IMR-90 (cell line): ENCODE results near the gene AOPEP. TPM values are rescaled to one million over a fixed set of nuclear protein-coding genes. Genes with fewer than 3 reads are reported as not detected.

Experiments used
- ATAC-seq: fragments of 200-7000 bp; cut with Tn5 transposase; 2 replicates; pipeline ENCODE4 v1.9.1; 2020; ENCODE audit warnings: low read depth, mild to moderate bottlenecking, moderate library complexity
- BruUV-seq: library from RNA; stranded (reverse); fragments of 400-500 nt; replicated peaks from 2 replicates; lab custom pipeline; 2021; lab: Mats Ljungman, UMichigan
- CTCF ChIA-PET: fragments of 300-600 bp; formaldehyde crosslinking; extraction: SDS; loops from one replicate; lab custom pipeline; 2021; ENCODE audit warnings: antibody characterized with exemption; lab: Yijun Ruan, JAX
- POLR2A ChIA-PET: fragments of 300-600 bp; sonication (Branson Sonifier 250); formaldehyde crosslinking; loops from one replicate; lab custom pipeline; 2022; ENCODE audit warnings: antibody characterized with exemption; ENCODE audit not compliant: unreplicated experiment; lab: Charles Lee
- DNase-seq: peaks from one replicate; pipeline ENCODE4 v3.0.0; 2013
- H2AFZ ChIP-seq: replicated peaks from 2 replicates; pipeline ENCODE3; 2013; ENCODE audit warnings: low read length, mild to moderate bottlenecking; ENCODE audit not compliant: poor library complexity
- H2AK5ac ChIP-seq: 2 replicates; pipeline ENCODE4 v1.6.1; 2013; ENCODE audit warnings: low read depth, low read length, inconsistent platforms
- H2AK9ac ChIP-seq: replicated peaks from 2 replicates; pipeline ENCODE3; 2013; ENCODE audit warnings: mild to moderate bottlenecking, low read depth, low read length, moderate library complexity; ENCODE audit not compliant: poor library complexity
- H2BK120ac ChIP-seq: 2 replicates; pipeline ENCODE4 v1.6.1; 2013; ENCODE audit warnings: low read depth, low read length, inconsistent platforms
- H2BK15ac ChIP-seq: 3 replicates; pipeline ENCODE4 v1.6.1; 2013; ENCODE audit warnings: low read depth, low read length, inconsistent platforms
- H2BK20ac ChIP-seq: 2 replicates; pipeline ENCODE4 v1.6.1; 2013; ENCODE audit warnings: low read depth, mild to moderate bottlenecking, inconsistent platforms, low read length, moderate library complexity
- H2BK5ac ChIP-seq: 2 replicates; pipeline ENCODE4 v1.6.1; 2013; ENCODE audit warnings: mild to moderate bottlenecking, low read depth, low read length, inconsistent platforms; ENCODE audit not compliant: poor library complexity, severe bottlenecking
- H3K14ac ChIP-seq: replicated peaks from 2 replicates; pipeline ENCODE4 v1.6.1; 2013; ENCODE audit warnings: low read depth, low read length, inconsistent platforms
- H3K18ac ChIP-seq: 2 replicates; pipeline ENCODE4 v1.6.1; 2013; ENCODE audit warnings: low read depth, low read length, control low read depth
- H3K23ac ChIP-seq: 2 replicates; pipeline ENCODE4 v1.6.1; 2013; ENCODE audit warnings: low read depth, low read length, inconsistent platforms
- H3K27ac ChIP-seq: 2 replicates; pipeline ENCODE4 v1.5.1; 2013; ENCODE audit warnings: mild to moderate bottlenecking, control low read depth, low read length; ENCODE audit not compliant: insufficient read depth
- H3K27me3 ChIP-seq: 2 replicates; pipeline ENCODE4 v1.6.1; 2013; ENCODE audit warnings: low read length; ENCODE audit not compliant: control insufficient read depth, insufficient read depth
- H3K36me3 ChIP-seq: 2 replicates; pipeline ENCODE4 v1.6.1; 2013; ENCODE audit warnings: low read length, mixed read lengths; ENCODE audit not compliant: control insufficient read depth, insufficient read depth
- H3K4ac ChIP-seq: 2 replicates; pipeline ENCODE4 v1.6.1; 2013; ENCODE audit warnings: low read depth, low read length, inconsistent platforms
- H3K4me1 ChIP-seq: 2 replicates; pipeline ENCODE4 v1.6.1; 2013; ENCODE audit warnings: low read length, mixed read lengths; ENCODE audit not compliant: control insufficient read depth, insufficient read depth
- H3K4me2 ChIP-seq: 2 replicates; pipeline ENCODE4 v1.6.1; 2013; ENCODE audit warnings: low read depth, mild to moderate bottlenecking, control low read depth, low read length, moderate library complexity
- H3K4me3 ChIP-seq: 2 replicates; pipeline ENCODE4 v1.5.1; 2013; ENCODE audit warnings: low read depth, mild to moderate bottlenecking, control low read depth, low read length, moderate library complexity; ENCODE audit not compliant: insufficient read depth
- H3K56ac ChIP-seq: 2 replicates; pipeline ENCODE4 v1.6.1; 2013; ENCODE audit warnings: low read length, inconsistent platforms; ENCODE audit not compliant: insufficient read depth; ENCODE audit errors: extremely low read depth
- H3K79me1 ChIP-seq, 2 experiments: 2 replicates each; pipeline ENCODE4 v1.6.1; 2013; ENCODE audit warnings: low read length in 2 of 2, inconsistent platforms in 1 of 2, low read depth in 1 of 2
- H3K9ac ChIP-seq: 2 replicates; pipeline ENCODE4 v1.6.1; 2013; ENCODE audit warnings: low read depth, low read length, control low read depth
- H3K9me1 ChIP-seq: 2 replicates; pipeline ENCODE4 v1.6.1; 2013; ENCODE audit warnings: low read length, inconsistent platforms; ENCODE audit not compliant: insufficient read depth
- H3K9me3 ChIP-seq: 2 replicates; pipeline ENCODE4 v1.6.1; 2013; ENCODE audit warnings: low read length; ENCODE audit not compliant: control insufficient read depth, insufficient read depth
- H4K20me1 ChIP-seq: 2 replicates; pipeline ENCODE4 v1.6.1; 2013; ENCODE audit warnings: low read length, inconsistent platforms; ENCODE audit not compliant: insufficient read depth
- H4K5ac ChIP-seq: 2 replicates; pipeline ENCODE4 v1.6.1; 2013; ENCODE audit warnings: mild to moderate bottlenecking, low read depth, low read length, control low read depth
- H4K8ac ChIP-seq, 2 experiments: 2 replicates each; pipeline ENCODE4 v1.6.1; 2013; ENCODE audit warnings: low read depth in 2 of 2, low read length in 2 of 2, control low read depth in 1 of 2, inconsistent platforms in 1 of 2
- H4K91ac ChIP-seq: 2 replicates; pipeline ENCODE4 v1.6.1; 2013; ENCODE audit warnings: low read depth, low read length, inconsistent platforms; ENCODE audit not compliant: insufficient read depth
- CEBPB ChIP-seq: IDR thresholded peaks from 2 replicates; pipeline ENCODE4 v1.6.1; 2012; ENCODE audit warnings: low read depth, low read length, improper control_type of control experiment
- CHD1 ChIP-seq: IDR thresholded peaks from 2 replicates; pipeline ENCODE4 v1.6.1; 2012; ENCODE audit warnings: low read depth, low read length, improper control_type of control experiment
- CTCF ChIP-seq: conservative IDR thresholded peaks from 2 replicates; pipeline ENCODE4 v1.5.1; 2012; ENCODE audit warnings: mild to moderate bottlenecking, low read depth, low read length, improper control_type of control experiment
- FOS ChIP-seq: fragments of 150-350 bp; IDR thresholded peaks from 2 replicates; pipeline ENCODE4 v1.6.1; 2016; ENCODE audit warnings: low read depth, low read length
- MAFK ChIP-seq: IDR thresholded peaks from 2 replicates; pipeline ENCODE4 v1.6.1; 2012; ENCODE audit warnings: low read depth, low read length, improper control_type of control experiment
- MAZ ChIP-seq: IDR thresholded peaks from 2 replicates; pipeline ENCODE4 v1.6.1; 2012; ENCODE audit warnings: low read depth, mild to moderate bottlenecking, low read length, improper control_type of control experiment, moderate library complexity, borderline replicate concordance
- MXI1 ChIP-seq: IDR thresholded peaks from 2 replicates; pipeline ENCODE4 v1.6.1; 2012; ENCODE audit warnings: low read depth, mild to moderate bottlenecking, low read length, moderate library complexity, borderline replicate concordance
- NFE2L2 ChIP-seq: fragments of 150-350 bp; IDR thresholded peaks from 2 replicates; pipeline ENCODE4 v1.6.1; 2016; ENCODE audit warnings: low read depth, mild to moderate bottlenecking, low read length
- POLR2A ChIP-seq: IDR thresholded peaks from 2 replicates; pipeline ENCODE4 v1.6.1; 2012; ENCODE audit warnings: mild to moderate bottlenecking, low read depth, low read length
- RAD21 ChIP-seq: IDR thresholded peaks from 2 replicates; pipeline ENCODE4 v1.6.1; 2012; ENCODE audit warnings: low read length, improper control_type of control experiment
- RCOR1 ChIP-seq: IDR thresholded peaks from 2 replicates; pipeline ENCODE4 v1.6.1; 2012; ENCODE audit warnings: mild to moderate bottlenecking, low read length, improper control_type of control experiment; ENCODE audit not compliant: insufficient replicate concordance
- SMC3 ChIP-seq: fragments of 150-350 bp; IDR thresholded peaks from 2 replicates; pipeline ENCODE4 v1.6.1; 2016; ENCODE audit warnings: low read depth, mild to moderate bottlenecking, antibody characterized with exemption, low read length, moderate library complexity
- WGBS, 2 experiments: methylation state at CpG; one replicate each; pipeline versions ENCODE4 v1.1.5 to v1.1.7; 2013; ENCODE audit warnings: missing lambda C conversion rate in 2 of 2; ENCODE audit not compliant: insufficient read length in 1 of 2; ENCODE audit errors: extremely low coverage in 2 of 2; 5-methylcytosine and 5-hydroxymethylcytosine counted together
- dilution Hi-C: fragments of 300-500 bp; cut with HindIII; formaldehyde crosslinking; loops from one replicate; pipeline ENCODE4 v1.14.3; 2018; ENCODE audit warnings: low sequenced_read_pairs; ENCODE audit not compliant: unreplicated experiment
- in situ Hi-C: fragments of 300-500 bp; cut with MboI; formaldehyde crosslinking; loops from 3 replicates; pipeline ENCODE4 v1.14.3; 2019; ENCODE audit warnings: low sequenced_read_pairs, inconsistent platforms, mixed read lengths
- intact Hi-C: fragments of 100-400 bp; cut with micrococcal nuclease; formaldehyde crosslinking; loops from 2 replicates; pipeline ENCODE4 v1.10.0; 2022
- polyA plus RNA-seq, 3 experiments: library from polyadenylated mRNA; depleted of rRNA; stranded (reverse); fragments of >200 nt; gene quantifications; 2 replicates each; pipeline ENCODE4 v1.2.3, GENCODE V29; 2012; ENCODE audit warnings: low replicate concordance in 1 of 3
- total RNA-seq: library from RNA; depleted of rRNA; stranded (reverse); fragments of >200 nt; gene quantifications from 2 replicates; pipeline ENCODE4 v1.2.3, GENCODE V29; 2012
- TF ChIP-seq, protein P1 (sequence below): fragments of 150-350 bp; IDR thresholded peaks from 2 replicates; pipeline ENCODE4 v1.6.1; 2016; ENCODE audit warnings: low read depth, mild to moderate bottlenecking, low read length, moderate library complexity, borderline replicate concordance

The AOPEP gene
- total and polyA plus RNA-seq, 2 of the 4 experiments (the other 2 are of a cell fraction), result 34.9 to 38.7 TPM

- Histone ChIP-seq H3K4me1 (peaks cover 21% of the 10 kb centered on the region), H2AK5ac (no peak overlapping the region), H2AK9ac (no peak overlapping the region), H4K8ac (no peak overlapping the region), H2BK5ac (no peak overlapping the region), H3K23ac (no peak overlapping the region), H3K14ac (0 out of 2 replicates have a peak overlapping the region, but pooled peaks have one; percentile 11), H3K9ac (no peak overlapping the region), H3K18ac (no peak overlapping the region), H3K27me3 (no peaks in the 10 kb centered on the region), H2BK20ac (no peak overlapping the region), H4K5ac (no peak overlapping the region), H3K56ac (no peak overlapping the region), H3K9me1 (peaks cover 33% of the 10 kb centered on the region), H3K79me1 (peaks cover 11 to 48% of the 10 kb centered on the region in 2 experiments), H3K4ac (no peak overlapping the region), H2AFZ (no peak overlapping the region), H2BK120ac (no peak overlapping the region), H3K4me3 (no peak overlapping the region), H3K27ac (no peak overlapping the region), H2BK15ac (no peak overlapping the region), H3K4me2 (no peak overlapping the region), H3K9me3 (no peaks in the 10 kb centered on the region), H4K20me1 (peaks cover 4% of the 10 kb centered on the region; the same call in 1 of the 2 replicates), H3K36me3 (peaks cover 26% of the 10 kb centered on the region), H4K91ac (no peak overlapping the region)
- in situ Hi-C loops (no loop called here), dilution Hi-C loops (no loop called here), intact Hi-C loops (no loop called here)
- no TSS peak for BruUV-seq
- WGBS, 2 experiments, result 100% methylated on average over 1 of the region's 7 CpGs; no CpG with 5 or more reads in 1 of the 2 experiments
- DNase-seq (no peak), ATAC-seq (no peak)
- POLR2A ChIA-PET, result no interaction called here
- TF ChIP-seq MAFK, result no peak
- TF ChIP-seq FOS, result no peak
- TF ChIP-seq CTCF, result no peak
- TF ChIP-seq POLR2A, result no peak
- no peak for TF ChIP-seq RAD21
- TF ChIP-seq SMC3, result no peak
- TF ChIP-seq MXI1, result no peak
- no peak for TF ChIP-seq RCOR1
- TF ChIP-seq NFE2L2, result no peak
- no peak for TF ChIP-seq CHD1
- TF ChIP-seq, protein P1, sequence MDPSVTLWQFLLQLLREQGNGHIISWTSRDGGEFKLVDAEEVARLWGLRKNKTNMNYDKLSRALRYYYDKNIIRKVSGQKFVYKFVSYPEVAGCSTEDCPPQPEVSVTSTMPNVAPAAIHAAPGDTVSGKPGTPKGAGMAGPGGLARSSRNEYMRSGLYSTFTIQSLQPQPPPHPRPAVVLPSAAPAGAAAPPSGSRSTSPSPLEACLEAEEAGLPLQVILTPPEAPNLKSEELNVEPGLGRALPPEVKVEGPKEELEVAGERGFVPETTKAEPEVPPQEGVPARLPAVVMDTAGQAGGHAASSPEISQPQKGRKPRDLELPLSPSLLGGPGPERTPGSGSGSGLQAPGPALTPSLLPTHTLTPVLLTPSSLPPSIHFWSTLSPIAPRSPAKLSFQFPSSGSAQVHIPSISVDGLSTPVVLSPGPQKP, result no peak
- TF ChIP-seq MAZ, result no peak
- no peak for TF ChIP-seq CEBPB
- CTCF ChIA-PET, result interaction anchor here (1.1 kb wide), 1 partner anchor 317 kb away, joined by 3 read pairs; no protein-coding TSS in a partner anchor
Observed at GRCh38 chr9:95097279-95097678, 370.8 kb downstream of the AOPEP start.
